Activated CD8-positive, alpha-beta T cell treated with anti-CD3 and anti-CD28 coated beads for 36 hours (primary cell): ENCODE measurements around the gene ERC2. TPM values are rescaled to one million over a fixed set of nuclear protein-coding genes. Genes with fewer than 3 reads are reported as not detected.

ENCODE experiments used
- ATAC-seq: fragments of 200-7000 bp; cut with Tn5 transposase; one replicate; pipeline ENCODE4 v1.10.0; 2021; ENCODE audit warnings: mild to moderate bottlenecking, moderate library complexity
- CTCF ChIA-PET: fragments of 350-600 bp; sonication (Branson Sonifier 250); formaldehyde crosslinking; loops from one replicate; lab custom pipeline; 2021; ENCODE audit warnings: antibody characterized with exemption; lab: Charles Lee
- POLR2A ChIA-PET: fragments of 350-600 bp; sonication (Branson Sonifier 250); formaldehyde crosslinking; loops from one replicate; lab custom pipeline; 2021; ENCODE audit warnings: antibody characterized with exemption; lab: Charles Lee
- DNase-seq: peaks from one replicate; pipeline ENCODE4 v3.0.0-alpha.2; 2020
- H3K27ac Mint-ChIP-seq: one replicate; pipeline ENCODE4 v1.8.0; 2021; ENCODE audit warnings: mild to moderate bottlenecking, mixed read lengths
- H3K27me3 Mint-ChIP-seq: one replicate; pipeline ENCODE4 v1.8.0; 2021; ENCODE audit warnings: mixed read lengths
- H3K36me3 Mint-ChIP-seq: one replicate; pipeline ENCODE4 v1.8.0; 2021; ENCODE audit warnings: low read depth, mixed read lengths
- H3K4me1 Mint-ChIP-seq: one replicate; pipeline ENCODE4 v1.8.0; 2021; ENCODE audit warnings: low read depth, mixed read lengths
- H3K4me3 Mint-ChIP-seq: one replicate; pipeline ENCODE4 v1.8.0; 2021; ENCODE audit warnings: mild to moderate bottlenecking, moderate library complexity, mixed read lengths
- H3K9me3 Mint-ChIP-seq: one replicate; pipeline ENCODE4 v1.8.0; 2021; ENCODE audit warnings: mixed read lengths
- CTCF ChIP-seq: fragments of 200-600 bp; IDR thresholded peaks from one replicate; pipeline ENCODE4 v1.8.0; 2022; ENCODE audit warnings: antibody characterized with exemption, mild to moderate bottlenecking
- intact Hi-C: fragments of 100-400 bp; cut with micrococcal nuclease; formaldehyde crosslinking; loops from one replicate; pipeline ENCODE4 v1.10.0; 2022
- total RNA-seq, 2 experiments: library from RNA; stranded (reverse); gene quantifications; one replicate each; pipeline ENCODE4 v1.2.3, GENCODE V29; 2021

ERC2 gene
- total RNA-seq, 2 experiments from 2014 or later, result 0.18 to 0.52 TPM

DNA sequence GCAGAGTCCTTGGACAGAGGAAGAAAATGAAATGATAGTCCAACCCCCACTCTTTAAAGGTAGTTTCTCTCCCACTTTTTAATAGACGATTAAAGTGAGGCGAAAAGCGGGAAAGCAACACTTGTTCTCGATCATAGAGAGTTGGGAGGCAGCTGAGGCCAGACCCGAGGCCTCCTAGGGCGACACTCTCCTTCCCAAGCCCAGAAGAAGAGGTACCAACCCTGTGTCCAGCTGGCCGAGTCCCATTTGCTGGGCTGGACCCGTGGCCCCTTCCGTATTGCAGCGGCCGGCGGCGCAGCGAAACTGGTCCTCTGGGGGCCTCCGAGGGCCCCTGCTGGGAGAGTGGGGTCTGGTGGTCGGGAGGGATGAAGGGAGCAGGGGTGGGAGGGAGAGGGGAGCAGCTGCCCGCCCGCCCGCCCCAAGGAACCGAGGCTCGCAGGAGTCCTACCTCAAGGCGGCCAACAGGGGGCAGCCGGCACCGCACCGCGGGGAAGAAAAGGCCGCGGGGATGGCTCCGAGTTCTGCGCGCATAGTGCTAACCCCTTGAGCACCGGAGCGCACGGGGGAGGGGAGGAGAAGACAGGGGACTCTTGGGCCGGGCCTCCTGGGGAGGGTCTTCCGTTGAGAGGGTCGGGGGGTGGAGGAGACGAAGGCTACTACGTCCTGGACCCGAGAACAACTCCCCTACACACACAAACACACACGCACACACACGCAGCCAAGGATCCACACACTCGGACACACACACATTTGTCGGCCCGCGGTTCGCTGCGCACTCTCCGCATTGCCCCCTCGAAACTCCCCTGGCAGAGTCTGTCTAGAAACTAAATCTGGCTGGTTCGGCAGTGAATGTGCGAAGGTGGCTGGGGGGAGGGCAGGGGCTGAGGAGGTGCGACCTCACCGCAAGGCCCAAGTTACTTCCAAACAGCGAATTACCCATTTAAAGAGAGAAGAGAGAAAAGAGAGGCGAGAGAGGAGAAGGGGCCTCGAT, 983.2 kb downstream of the ERC2 start:
- Mint-ChIP-seq H3K36me3 (no peaks in the 10 kb centered on the region), H3K9me3 (no peaks in the 10 kb centered on the region), H3K4me1 (peaks cover 17% of the 10 kb centered on the region), H3K27ac (no peak overlapping the region), H3K4me3 (no peak overlapping the region), H3K27me3 (peaks cover 75% of the 10 kb centered on the region)
- peak; percentile 64 for DNase-seq
- CTCF ChIA-PET, result interaction anchor here (0.6 to 0.9 kb wide), 2 partner anchors 237 to 709 kb away, joined by 3 read pairs; no protein-coding TSS in a partner anchor
- TF ChIP-seq CTCF, result peak; percentile 51
- peak; percentile 78 for ATAC-seq
- POLR2A ChIA-PET, result no interaction called here
- intact Hi-C loops, result loop anchor here (10.0 kb wide), 2 partner anchors 260 to 770 kb away; no protein-coding TSS in a partner anchor

- DNase-seq, result no peak
- ChIA-PET CTCF (interaction anchor here (0.6 kb wide), 1 partner anchor 710 kb away, joined by 3 read pairs; no protein-coding TSS in a partner anchor), POLR2A (no interaction called here)
- ATAC-seq, result no peak
- Mint-ChIP-seq H3K4me3 (no peak overlapping the region), H3K4me1 (peaks cover 17% of the 10 kb centered on the region), H3K9me3 (no peaks in the 10 kb centered on the region), H3K27ac (no peak overlapping the region), H3K36me3 (no peaks in the 10 kb centered on the region), H3K27me3 (peaks cover 73% of the 10 kb centered on the region)
- TF ChIP-seq CTCF, result no peak
- intact Hi-C loops, result loop anchor here (10.0 kb wide), 2 partner anchors 261 to 771 kb away; no protein-coding TSS in a partner anchor
Measured at GRCh38 chr3:55484191-55484689, 984.0 kb downstream of the ERC2 start.

GRCh38 chr3:55483196-55484095, 984.8 kb downstream of the ERC2 start:
- H3K36me3 Mint-ChIP-seq, result no peaks in the 10 kb centered on the region
- POLR2A ChIA-PET, result no interaction called here
- CTCF ChIA-PET, result no interaction called here
- no peaks in the 10 kb centered on the region for H3K9me3 Mint-ChIP-seq
- peaks cover 65% of the 10 kb centered on the region for H3K27me3 Mint-ChIP-seq
- H3K4me3 Mint-ChIP-seq, result no peak overlapping the region
- ATAC-seq (no peak), DNase-seq (no peak)
- no peak for TF ChIP-seq CTCF
- intact Hi-C loops, result loop anchor here (10.0 kb wide), 2 partner anchors 261 to 771 kb away; no protein-coding TSS in a partner anchor
- peaks cover 16% of the 10 kb centered on the region for H3K4me1 Mint-ChIP-seq
- no peak overlapping the region for H3K27ac Mint-ChIP-seq

DNA sequence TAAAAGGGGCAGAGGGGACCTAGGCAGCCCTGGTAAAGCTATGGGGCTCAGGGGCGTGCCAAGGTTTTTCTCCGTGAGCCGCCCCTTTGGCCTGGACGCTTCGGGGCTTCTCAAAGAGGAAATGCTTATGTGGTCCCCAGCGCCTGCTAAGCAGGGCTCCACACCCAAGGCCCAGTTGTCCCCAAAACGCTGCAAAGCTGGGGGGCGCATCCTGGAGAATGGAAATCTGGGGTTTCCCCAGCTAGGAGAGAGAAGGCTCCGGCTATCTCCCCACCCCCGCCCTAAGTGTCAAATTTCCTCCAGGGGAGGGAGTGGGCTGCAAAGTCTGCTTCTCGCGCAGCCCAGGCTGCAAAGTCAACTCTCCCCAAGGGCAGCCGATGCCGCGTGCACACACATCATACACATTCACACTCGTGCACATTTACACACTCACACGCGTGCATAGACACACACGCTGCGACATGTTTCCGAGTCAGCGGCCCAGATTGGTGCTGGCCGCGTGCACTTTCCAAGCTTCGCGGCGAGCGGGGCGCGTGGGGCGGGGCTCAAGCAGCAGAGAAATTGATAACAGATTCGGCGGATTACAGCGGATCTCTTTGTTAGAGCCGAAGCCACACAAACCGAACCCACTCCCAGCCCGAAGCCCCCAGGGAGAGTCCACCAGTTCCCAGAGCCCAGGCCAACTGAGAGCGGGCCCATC, 985.6 kb downstream of the ERC2 start:
- DNase-seq (no peak), ATAC-seq (no peak)
- no peaks in the 10 kb centered on the region for H3K36me3 Mint-ChIP-seq
- intact Hi-C loops, result loop anchor here (10.0 kb wide), 2 partner anchors 262 to 772 kb away; no protein-coding TSS in a partner anchor
- POLR2A ChIA-PET, result no interaction called here
- CTCF ChIA-PET, result no interaction called here
- no peak overlapping the region for H3K27ac Mint-ChIP-seq
- no peak for TF ChIP-seq CTCF
- peaks cover 14% of the 10 kb centered on the region for H3K4me1 Mint-ChIP-seq
- H3K27me3 Mint-ChIP-seq, result peaks cover 61% of the 10 kb centered on the region
- no peak overlapping the region for H3K4me3 Mint-ChIP-seq
- H3K9me3 Mint-ChIP-seq, result no peaks in the 10 kb centered on the region
